GM12878 (cell line): ENCODE measurements around the gene BCL11A. TPM values are rescaled to one million over a fixed set of nuclear protein-coding genes. Genes with fewer than 3 reads are reported as not detected.

Experiments used
- ATAC-seq: fragments of 200-7000 bp; cut with Tn5 transposase; 3 replicates; pipeline ENCODE4 v1.9.1; 2020; ENCODE audit warnings: mild to moderate bottlenecking, moderate library complexity
- BruUV-seq: library from RNA; stranded (reverse); fragments of 400-500 nt; replicated peaks from 2 replicates; lab custom pipeline; 2021; lab: Mats Ljungman, UMichigan
- CTCF ChIA-PET: fragments of 300-600 bp; sonication (Branson Sonifier 250); formaldehyde crosslinking; extraction: SDS; loops from one replicate; lab custom pipeline; 2021; ENCODE audit warnings: inconsistent platforms; lab: Yijun Ruan, JAX
- POLR2A ChIA-PET: fragments of 350-600 bp; formaldehyde crosslinking; extraction: SDS; loops from one replicate; lab custom pipeline; 2021; ENCODE audit warnings: inconsistent platforms; lab: Charles Lee
- RAD21 ChIA-PET: fragments of 300-600 bp; sonication (Branson Sonifier 250); formaldehyde crosslinking; loops from one replicate; lab custom pipeline; 2023; ENCODE audit warnings: antibody characterized with exemption; ENCODE audit not compliant: unreplicated experiment; lab: Charles Lee
- SMC1A ChIA-PET: fragments of 300-600 bp; sonication (Branson Sonifier 250); formaldehyde crosslinking; loops from one replicate; lab custom pipeline; 2023; ENCODE audit not compliant: unreplicated experiment, uncharacterized antibody; lab: Charles Lee
- DNase-seq: peaks from one replicate; pipeline ENCODE4 v3.0.0-alpha.2; 2011; ENCODE audit warnings: low read depth, low spot score
- FAIRE-seq: peaks from 3 replicates; lab custom pipeline; 2011; peaks lifted over from hg19 to GRCh38; lab: Jason Lieb, UNC
- H2AFZ ChIP-seq: 2 replicates; pipeline ENCODE4 v1.6.0; 2011; ENCODE audit warnings: low read depth, low read length, control low read depth; ENCODE audit not compliant: control insufficient read depth
- H3K27ac ChIP-seq: 2 replicates; pipeline ENCODE4 v1.5.1; 2011; ENCODE audit warnings: control low read depth; ENCODE audit not compliant: control insufficient read depth, insufficient read depth
- H3K27me3 ChIP-seq, 2 experiments: replicated peaks in 1 of 2; 2 replicates each; pipeline versions ENCODE4 v1.6.0 to v1.6.1; 2011; ENCODE audit warnings: low read length in 1 of 2; ENCODE audit not compliant: control insufficient read depth in 2 of 2, insufficient read depth in 2 of 2
- H3K36me3 ChIP-seq, 2 experiments: 2 replicates each; pipeline ENCODE4 v1.5.1; 2011; ENCODE audit warnings: low read length in 1 of 2; ENCODE audit not compliant: control insufficient read depth in 2 of 2, insufficient read depth in 2 of 2
- H3K4me1 ChIP-seq: 2 replicates; pipeline ENCODE4 v1.6.1; 2011; ENCODE audit warnings: mild to moderate bottlenecking, low read length, moderate library complexity, mixed read lengths; ENCODE audit not compliant: control insufficient read depth, insufficient read depth
- H3K4me2 ChIP-seq: 2 replicates; pipeline ENCODE4 v1.6.0; 2011; ENCODE audit warnings: control low read depth; ENCODE audit not compliant: control insufficient read depth, insufficient read depth
- H3K4me3 ChIP-seq: fragments of 200-600 bp; sonication (generic); 2 replicates; pipeline ENCODE4 v1.5.1; 2016
- H3K79me2 ChIP-seq: 2 replicates; pipeline ENCODE4 v1.6.0; 2011; ENCODE audit warnings: low read length; ENCODE audit not compliant: control insufficient read depth, insufficient read depth
- H3K9ac ChIP-seq: 2 replicates; pipeline ENCODE4 v1.8.0; 2011; ENCODE audit warnings: low read length, control low read depth, mixed read lengths; ENCODE audit not compliant: control insufficient read depth, insufficient read depth
- H3K9me3 ChIP-seq: replicated peaks from 3 replicates; pipeline ENCODE4 v1.5.1; 2011; ENCODE audit warnings: mild to moderate bottlenecking, low read length; ENCODE audit not compliant: control insufficient read depth, insufficient read depth
- H4K20me1 ChIP-seq: 2 replicates; pipeline ENCODE4 v1.6.0; 2011; ENCODE audit not compliant: control insufficient read depth, insufficient read depth
- BCL11A ChIP-seq: IDR thresholded peaks from 2 replicates; pipeline ENCODE4 v1.6.1; 2011; ENCODE audit warnings: low read depth, low read length
- CEBPZ ChIP-seq: fragments of 150-350 bp; IDR thresholded peaks from 2 replicates; pipeline ENCODE4 v1.6.1; 2016; ENCODE audit warnings: low read depth, low read length
- CREB1 ChIP-seq: IDR thresholded peaks from 2 replicates; pipeline ENCODE4 v1.6.1; 2012; ENCODE audit warnings: low read depth, mild to moderate bottlenecking, inconsistent platforms
- CTCF ChIP-seq, 3 experiments: IDR thresholded peaks in 2 of 3; conservative IDR thresholded peaks in 1 of 3; 2 replicates each; pipeline ENCODE4 v1.5.1; 2011; ENCODE audit warnings: low read depth in 3 of 3, low read length in 3 of 3, mild to moderate bottlenecking in 3 of 3, control low read depth in 2 of 3, moderate library complexity in 2 of 3, inconsistent platforms in 1 of 3, mixed read lengths in 1 of 3; ENCODE audit not compliant: control insufficient read depth in 2 of 3, insufficient read depth in 1 of 3; ENCODE audit errors: extremely low read depth in 1 of 3
- IKZF2 ChIP-seq, 2 experiments: fragments of 450-650 bp; IDR thresholded peaks; 2 replicates each; pipeline ENCODE4 v1.6.1; 2017; ENCODE audit warnings: mild to moderate bottlenecking in 2 of 2, moderate library complexity in 2 of 2
- NFXL1 ChIP-seq: fragments of 450-650 bp; IDR thresholded peaks from 2 replicates; pipeline ENCODE4 v1.6.1; 2017; ENCODE audit warnings: antibody characterized with exemption, mild to moderate bottlenecking, borderline replicate concordance
- PAX5 ChIP-seq: IDR thresholded peaks from 2 replicates; pipeline ENCODE4 v1.6.1; 2011; ENCODE audit warnings: low read depth, low read length, borderline replicate concordance
- PAX8 ChIP-seq: fragments of 450-650 bp; IDR thresholded peaks from 2 replicates; pipeline ENCODE4 v1.6.1; 2017; ENCODE audit warnings: mild to moderate bottlenecking, moderate library complexity
- PBX3 ChIP-seq: IDR thresholded peaks from 2 replicates; pipeline ENCODE4 v1.6.1; 2011; ENCODE audit warnings: mild to moderate bottlenecking, low read depth, low read length, moderate library complexity; ENCODE audit not compliant: insufficient replicate concordance
- RAD21 ChIP-seq: IDR thresholded peaks from 2 replicates; pipeline ENCODE4 v1.6.1; 2011; ENCODE audit warnings: mild to moderate bottlenecking, low read depth, low read length, moderate library complexity; ENCODE audit not compliant: insufficient read depth
- RAD51 ChIP-seq: fragments of 450-650 bp; IDR thresholded peaks from 2 replicates; pipeline ENCODE4 v1.6.1; 2016; ENCODE audit warnings: moderate library complexity, mild to moderate bottlenecking, inconsistent platforms
- RBBP5 ChIP-seq: fragments of 200-600 bp; sonication (generic); conservative IDR thresholded peaks from 2 replicates; pipeline ENCODE4 v1.6.1; 2016
- SMC3 ChIP-seq: IDR thresholded peaks from 2 replicates; pipeline ENCODE4 v1.6.1; 2011; ENCODE audit warnings: low read length, improper control_type of control experiment, borderline replicate concordance
- ZNF207 ChIP-seq: fragments of 450-650 bp; IDR thresholded peaks from 2 replicates; pipeline ENCODE4 v1.6.1; 2014; ENCODE audit warnings: antibody characterized with exemption, mild to moderate bottlenecking, borderline replicate concordance
- ZZZ3 ChIP-seq: IDR thresholded peaks from 2 replicates; pipeline ENCODE4 v1.6.1; 2011; ENCODE audit warnings: low read depth; ENCODE audit not compliant: control insufficient read depth, insufficient read length
- WGBS: methylation state at CpG from one replicate; pipeline ENCODE4 v1.1.6; 2016; ENCODE audit warnings: low lambda C conversion rate; ENCODE audit not compliant: insufficient replicate concordance, insufficient coverage; ENCODE audit errors: missing lambda C conversion rate; 5-methylcytosine and 5-hydroxymethylcytosine counted together
- in situ Hi-C: fragments of 300-500 bp; cut with MboI; formaldehyde crosslinking; loops from 9 replicates; pipeline ENCODE4 v1.14.3; 2018; ENCODE audit warnings: mixed read lengths
- intact Hi-C: fragments of 100-400 bp; cut with micrococcal nuclease; formaldehyde crosslinking; loops from one replicate; pipeline ENCODE4 v1.14.2; 2022; ENCODE audit not compliant: unreplicated experiment
- polyA plus RNA-seq, 11 experiments: library from polyadenylated mRNA; depleted of rRNA in 4 of 11; unstranded in 6 of 11; stranded (reverse) in 5 of 11; fragments of >200 nt; fragmentation: Nextera tagmentation in 4 of 11; fragmentation: Illumina TruSeq in 1 of 11; extraction: Ambion mirVana in 4 of 11; extraction: Trizol in 1 of 11; gene quantifications; 1 replicate in 1 of 11; 2 replicates in 10 of 11; pipeline versions ENCODE4 v1.2.1 to v1.2.3, GENCODE V29; 2011 to 2016; ENCODE audit warnings: inconsistent platforms in 2 of 11, missing spikeins in 2 of 11, low read depth in 1 of 11
- total RNA-seq, 4 experiments: library from RNA; depleted of rRNA in 3 of 4; stranded (reverse); fragments of >200 nt in 3 of 4; fragmentation: Illumina TruSeq in 1 of 4; extraction: Trizol in 1 of 4; gene quantifications; 2 replicates each; pipeline versions ENCODE4 v1.2.1 to v1.2.3, GENCODE V29; 2013 to 2021

The BCL11A gene
- total and polyA plus RNA-seq, 10 of the 15 experiments (the other 5 are each of a cell fraction or from before 2014, with no cell fraction given): 7.5 to 26.6 (median 11.1) TPM; not detected in 1

GRCh38 chr2:60565472-60565871, 12.0 kb upstream of the BCL11A start:
- no peak for FAIRE-seq
- 0% methylated on average over 3 of the region's 3 CpGs for WGBS
- ChIA-PET POLR2A (no interaction called here), CTCF (interaction anchor here (0.6 to 2.3 kb wide), 5 partner anchors 10 to 113 kb away, joined by 3 to 10 read pairs (median 5); no protein-coding TSS in a partner anchor), SMC1A (interaction anchor here (0.7 to 0.8 kb wide), 2 partner anchors 17 to 111 kb away, joined by 3 to 4 read pairs; no protein-coding TSS in a partner anchor), RAD21 (interaction anchor here (1.0 to 1.8 kb wide), 2 partner anchors 9 to 16 kb away, joined by 3 to 4 read pairs; no protein-coding TSS in a partner anchor)
- in situ Hi-C loops (loop anchor here (5.0 to 10.0 kb wide), 2 partner anchors 1268 to 1541 kb away; no protein-coding TSS in a partner anchor), intact Hi-C loops (loop anchor here (5.0 kb wide), 1 partner anchor 403 kb away; no protein-coding TSS in a partner anchor)
- no peaks in the 10 kb centered on the region for H4K20me1 ChIP-seq
- DNase-seq: no peak
- H3K36me3 ChIP-seq: no peaks in the 10 kb centered on the region
- peaks cover 4 to 6% of the 10 kb centered on the region in 2 experiments for H3K27me3 ChIP-seq
- peaks cover 4% of the 10 kb centered on the region for H3K4me1 ChIP-seq
- no peak overlapping the region for H3K4me3 ChIP-seq
- no peak for TF ChIP-seq CEBPZ
- no peak for TF ChIP-seq RAD51
- TF ChIP-seq CREB1: no peak
- TF ChIP-seq SMC3: peak; percentile 37; the same call in 1 of the 2 replicates
- no peak for TF ChIP-seq ZZZ3
- no peak for TF ChIP-seq IKZF2 (IDR thresholded peaks at IDR 0.05)
- TF ChIP-seq PAX8: no peak
- TF ChIP-seq PBX3: no peak
- no peak for TF ChIP-seq NFXL1
- TF ChIP-seq RAD21: peak; percentile 53
- no peak for TF ChIP-seq PAX5
- TF ChIP-seq ZNF207: no peak
- TF ChIP-seq CTCF (IDR thresholded peaks at IDR 0.05 in 2 of 3, conservative IDR thresholded peaks at IDR 0.05 in 1 of 3; ENCODE audit: control insufficient read depth in 2 of 3, extremely low read depth in 1 of 3, insufficient read depth in 1 of 3, low read depth in 3 of 3, low read length in 3 of 3): peak; percentile 33 to 42 (median 38); a peak in 5 of 6 replicates
- TF ChIP-seq BCL11A: no peak
- TF ChIP-seq RBBP5: no peak
- no TSS peak for BruUV-seq
- no peaks in the 10 kb centered on the region for H3K79me2 ChIP-seq
- H3K4me2 ChIP-seq: no peak overlapping the region
- no peak overlapping the region for H3K9ac ChIP-seq
- ATAC-seq: no peak
- no peak overlapping the region for H2AFZ ChIP-seq
- no peak overlapping the region for H3K27ac ChIP-seq
- no peaks in the 10 kb centered on the region for H3K9me3 ChIP-seq
